ENCODE data around the gene CES3. TPM values are rescaled to one million over a fixed set of nuclear protein-coding genes. Genes with fewer than 3 reads are reported as not detected.
A peak's percentile ranks its signal among the peaks of the same experiment; 100 is the strongest.

Gene CES3
- total RNA-seq (10 to 100 TPM in 1 of 2 donors, under 1 TPM in 1; 0.19 to 28.3 TPM), polyA plus RNA-seq (10 to 100 TPM; 12.3 to 12.7 TPM)

- no peak for TF ChIP-seq HNF4G (IDR thresholded peaks at IDR 0.05)
- TF ChIP-seq RXRA (IDR thresholded peaks at IDR 0.05): peak in 1 of 2 donors; percentile 31
- peak; percentile 47 for TF ChIP-seq REST (IDR thresholded peaks at IDR 0.05)
- no peak for TF ChIP-seq JUND (IDR thresholded peaks at IDR 0.05)
- TF ChIP-seq CTCF (IDR thresholded peaks at IDR 0.05; ENCODE audit: low read depth, low read length, missing input control): peak; percentile 62
- TF ChIP-seq FOXA2 (IDR thresholded peaks at IDR 0.05): no peak
- TF ChIP-seq, protein P1, sequence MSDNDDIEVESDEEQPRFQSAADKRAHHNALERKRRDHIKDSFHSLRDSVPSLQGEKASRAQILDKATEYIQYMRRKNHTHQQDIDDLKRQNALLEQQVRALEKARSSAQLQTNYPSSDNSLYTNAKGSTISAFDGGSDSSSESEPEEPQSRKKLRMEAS (IDR thresholded peaks at IDR 0.05): no peak
- TF ChIP-seq, protein P2, sequence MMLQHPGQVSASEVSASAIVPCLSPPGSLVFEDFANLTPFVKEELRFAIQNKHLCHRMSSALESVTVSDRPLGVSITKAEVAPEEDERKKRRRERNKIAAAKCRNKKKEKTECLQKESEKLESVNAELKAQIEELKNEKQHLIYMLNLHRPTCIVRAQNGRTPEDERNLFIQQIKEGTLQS (IDR thresholded peaks at IDR 0.05): no peak
- peak; percentile 39 to 72 for TF ChIP-seq RAD21 (IDR thresholded peaks at IDR 0.05)
- no peak for TF ChIP-seq NR2F2 (IDR thresholded peaks at IDR 0.05)
- no peak for TF ChIP-seq FOXA1 (IDR thresholded peaks at IDR 0.05)
- peak; percentile 32 for TF ChIP-seq SP1 (IDR thresholded peaks at IDR 0.05)
- TF ChIP-seq YY1 (IDR thresholded peaks at IDR 0.05): no peak
- TF ChIP-seq HNF4A (conservative IDR thresholded peaks at IDR 0.05): peak; percentile 7 to 30
- no peak for TF ChIP-seq TAF1 (conservative IDR thresholded peaks at IDR 0.05)
- no peak for TF ChIP-seq GABPA (IDR thresholded peaks at IDR 0.05 in 1 of 2, conservative IDR thresholded peaks at IDR 0.05 in 1 of 2)
- TF ChIP-seq EGR1 (IDR thresholded peaks at IDR 0.05; ENCODE audit: low read depth in 2 of 2): no peak
- TF ChIP-seq, protein P3, sequence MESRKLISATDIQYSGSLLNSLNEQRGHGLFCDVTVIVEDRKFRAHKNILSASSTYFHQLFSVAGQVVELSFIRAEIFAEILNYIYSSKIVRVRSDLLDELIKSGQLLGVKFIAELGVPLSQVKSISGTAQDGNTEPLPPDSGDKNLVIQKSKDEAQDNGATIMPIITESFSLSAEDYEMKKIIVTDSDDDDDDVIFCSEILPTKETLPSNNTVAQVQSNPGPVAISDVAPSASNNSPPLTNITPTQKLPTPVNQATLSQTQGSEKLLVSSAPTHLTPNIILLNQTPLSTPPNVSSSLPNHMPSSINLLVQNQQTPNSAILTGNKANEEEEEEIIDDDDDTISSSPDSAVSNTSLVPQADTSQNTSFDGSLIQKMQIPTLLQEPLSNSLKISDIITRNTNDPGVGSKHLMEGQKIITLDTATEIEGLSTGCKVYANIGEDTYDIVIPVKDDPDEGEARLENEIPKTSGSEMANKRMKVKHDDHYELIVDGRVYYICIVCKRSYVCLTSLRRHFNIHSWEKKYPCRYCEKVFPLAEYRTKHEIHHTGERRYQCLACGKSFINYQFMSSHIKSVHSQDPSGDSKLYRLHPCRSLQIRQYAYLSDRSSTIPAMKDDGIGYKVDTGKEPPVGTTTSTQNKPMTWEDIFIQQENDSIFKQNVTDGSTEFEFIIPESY (IDR thresholded peaks at IDR 0.05): no peak
- WGBS: 61% methylated on average over 16 of the region's 16 CpGs
- H3K27ac ChIP-seq (ENCODE audit: low read depth in 1 of 2, low read length in 2 of 2): peak within 1 kb of the TSS; percentile 49 to 76
Observed at GRCh38 chr16:66961065-66961744, at the start of gene CES3. Gene CES3, plus strand, starts transcription at chr16:66961266. Its CDS starts 42 bp downstream, at chr16:66961308.

More at GRCh38 chr16:66961065-66961744, at the start of gene CES3:
- Histone ChIP-seq H3K27me3 (ENCODE audit: control insufficient read depth in 4 of 4, insufficient read depth in 4 of 4, low read length in 3 of 4) (no peaks in the 10 kb centered on the region), H3K9ac (ENCODE audit: low read depth in 1 of 2, low read length in 2 of 2) (peak within 1 kb of the TSS in 1 of 2 donors; percentile 44), H3K4me1 (ENCODE audit: control insufficient read depth in 4 of 4, insufficient read depth in 4 of 4, low read length in 3 of 4) (peaks cover 18 to 60% (median 46%) of the 10 kb centered on the region in 4 donors), H3K4me3 (ENCODE audit: low read depth in 1 of 3, low read length in 3 of 3) (peak within 1 kb of the TSS; percentile 37 to 63 (median 53)), H3K36me3 (ENCODE audit: control insufficient read depth in 4 of 4, insufficient read depth in 3 of 4, low read depth in 1 of 4, low read length in 3 of 4) (no peaks in the 10 kb centered on the region), H3K9me3 (ENCODE audit: control insufficient read depth in 4 of 4, low read length in 3 of 4) (no peaks in the 10 kb centered on the region)
- DNase-seq (ENCODE audit: low spot score): peak; percentile 54
